Stimulated activated CD4-positive, alpha-beta T cell treated with anti-CD3 and anti-CD28 coated beads, Interleukin-1b, Interleukin-23, amount 100 ng/mL, for 1 hour (primary cell): Measurements from ENCODE around the gene METAP1D.
"Not testable (repeated sequence)": the region's sequence is repeated elsewhere in the genome, so short reads cannot be mapped to it uniquely, and the experiment has no call there.

ENCODE experiments used
- DNase-seq, 2 donors: peaks; one replicate each; pipeline ENCODE4 v3.0.0-alpha.2; 2020; ENCODE audit warnings: low read depth in 2 of 2

Gene METAP1D

GRCh38 chr2:172048508-172049503, 49.1 kb downstream of the METAP1D start:
- DNase-seq = no peak

GRCh38 chr2:172049567-172050120, 49.9 kb downstream of the METAP1D start:
- no peak for DNase-seq

GRCh38 chr2:172050479-172051125, 50.8 kb downstream of the METAP1D start:
- DNase-seq = no peak

- no peak for DNase-seq
Measured at GRCh38 chr2:172052000-172052983, 52.5 kb downstream of the METAP1D start.

GRCh38 chr2:172053486-172053885, 53.7 kb downstream of the METAP1D start:
- DNase-seq = no peak

GRCh38 chr2:172056293-172056692, 56.5 kb downstream of the METAP1D start:
- no peak for DNase-seq

GRCh38 chr2:172058660-172059059, 58.9 kb downstream of the METAP1D start:
- DNase-seq = no peak

- not testable (repeated sequence) for DNase-seq
Measured at GRCh38 chr2:172060118-172060517, 60.4 kb downstream of the METAP1D start.

GRCh38 chr2:172062402-172063004, 62.8 kb downstream of the METAP1D start:
- no peak for DNase-seq

- no peak for DNase-seq
Measured at GRCh38 chr2:172063446-172063845, 63.7 kb downstream of the METAP1D start.

- DNase-seq = no peak
Measured at GRCh38 chr2:172065111-172065510, 65.4 kb downstream of the METAP1D start.

- DNase-seq = no peak
Measured at GRCh38 chr2:172066394-172066886, 66.7 kb downstream of the METAP1D start.

GRCh38 chr2:172067905-172068304, 68.2 kb downstream of the METAP1D start:
- not testable (repeated sequence) for DNase-seq

- no peak for DNase-seq
Measured at GRCh38 chr2:172070936-172071335, 71.2 kb downstream of the METAP1D start.

GRCh38 chr2:172072303-172072702, 72.5 kb downstream of the METAP1D start:
- no peak for DNase-seq

GRCh38 chr2:172072706-172073105, 73.0 kb downstream of the METAP1D start:
- DNase-seq = no peak

- DNase-seq = no peak
Measured at GRCh38 chr2:172073518-172073917, 73.8 kb downstream of the METAP1D start.

GRCh38 chr2:172074254-172074653, 74.5 kb downstream of the METAP1D start:
- DNase-seq = no peak

GRCh38 chr2:172079416-172079815, 79.7 kb downstream of the METAP1D start:
- DNase-seq = no peak

- no peak for DNase-seq
Measured at GRCh38 chr2:172079838-172080640, 80.3 kb downstream of the METAP1D start.
